SK-N-MC (cell line): ENCODE results near the gene PIGV.

Source experiments
- EZH2 ChIP-seq: fragments of 200-600 bp; sonication (generic); IDR thresholded peaks from one replicate; pipeline ENCODE4 v1.6.1; 2017; ENCODE audit warnings: antibody characterized with exemption
- FOXP2 ChIP-seq: optimal IDR thresholded peaks from 2 replicates; pipeline ENCODE3; 2011; ENCODE audit warnings: mild to moderate bottlenecking, moderate library complexity; ENCODE audit not compliant: insufficient read depth; ENCODE audit errors: extremely low read length, control extremely low read depth
- POLR2AphosphoS5 ChIP-seq: IDR thresholded peaks from 2 replicates; pipeline ENCODE4 v1.6.1; 2012; ENCODE audit warnings: mild to moderate bottlenecking, low read depth, low read length, borderline replicate concordance

GRCh38 chr1:26794391-26794790, 6.6 kb downstream of the PIGV start:
- TF ChIP-seq EZH2 (no peak), POLR2AphosphoS5 (no peak), FOXP2 (no peak)
